Stomach smooth muscle (tissue), 2 donors: ENCODE measurements around the gene KLRF1.

Experiments
- H3K27ac ChIP-seq: one replicate; pipeline ENCODE4 v1.7.0; 2013; ENCODE audit warnings: mild to moderate bottlenecking, low read length, inconsistent platforms
- H3K27me3 ChIP-seq, 2 donors: one replicate each; pipeline ENCODE4 v1.7.0; 2013; ENCODE audit warnings: low read length in 2 of 2; ENCODE audit not compliant: insufficient read depth in 2 of 2, control insufficient read depth in 1 of 2
- H3K36me3 ChIP-seq, 2 donors: one replicate each; pipeline ENCODE4 v1.7.0; 2013; ENCODE audit warnings: low read length in 2 of 2; ENCODE audit not compliant: control insufficient read depth in 2 of 2, insufficient read depth in 2 of 2
- H3K4me1 ChIP-seq: one replicate; pipeline ENCODE4 v1.7.0; 2013; ENCODE audit warnings: low read length; ENCODE audit not compliant: control insufficient read depth, insufficient read depth
- H3K4me3 ChIP-seq, 2 donors: one replicate each; pipeline ENCODE4 v1.7.0; 2013; ENCODE audit warnings: low read length in 2 of 2
- H3K9ac ChIP-seq, 2 donors: one replicate each; pipeline ENCODE4 v1.7.0; 2013; ENCODE audit warnings: low read length in 2 of 2, mild to moderate bottlenecking in 1 of 2
- H3K9me3 ChIP-seq, 2 donors: one replicate each; pipeline ENCODE4 v1.7.0; 2013; ENCODE audit warnings: low read length in 2 of 2; ENCODE audit not compliant: control insufficient read depth in 2 of 2
- donor health status: healthy.
- donor health status: Pancreatic carcinoma.

KLRF1 gene

DNA sequence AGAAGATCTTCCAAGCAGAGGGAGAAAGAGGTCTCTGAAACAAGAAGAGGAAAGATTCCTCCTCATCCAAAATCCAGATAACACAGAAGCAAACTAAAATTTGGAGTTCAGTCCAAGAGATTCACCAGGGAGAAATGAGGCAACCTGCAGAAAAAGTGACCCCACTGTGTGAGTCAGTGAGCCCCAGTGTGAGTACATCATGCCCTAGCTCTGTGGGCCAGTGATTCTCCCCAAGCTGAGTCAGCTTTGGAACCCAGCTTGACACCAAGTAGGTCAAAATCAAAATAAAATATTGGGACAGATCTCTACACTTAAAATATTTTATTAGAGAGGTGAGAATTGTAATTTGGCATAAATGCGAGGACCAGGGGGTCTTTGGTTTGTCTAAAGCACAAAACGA, 24.6 kb downstream of the KLRF1 start:
- H3K27me3 ChIP-seq, result no peaks in the 10 kb centered on the region
- no peak overlapping the region for H3K4me3 ChIP-seq
- no peaks in the 10 kb centered on the region for H3K4me1 ChIP-seq
- H3K36me3 ChIP-seq, result no peaks in the 10 kb centered on the region
- H3K9ac ChIP-seq, result no peak overlapping the region
- H3K27ac ChIP-seq, result no peak overlapping the region
- no peaks in the 10 kb centered on the region for H3K9me3 ChIP-seq

GRCh38 chr12:9856151-9856550, 28.9 kb downstream of the KLRF1 start:
- Histone ChIP-seq H3K9me3 (no peaks in the 10 kb centered on the region), H3K9ac (no peak overlapping the region), H3K27ac (no peak overlapping the region), H3K4me3 (no peak overlapping the region), H3K36me3 (no peaks in the 10 kb centered on the region), H3K27me3 (no peaks in the 10 kb centered on the region), H3K4me1 (no peaks in the 10 kb centered on the region)

- Histone ChIP-seq H3K27ac (no peak overlapping the region), H3K27me3 (no peaks in the 10 kb centered on the region), H3K4me1 (no peaks in the 10 kb centered on the region), H3K9me3 (no peaks in the 10 kb centered on the region), H3K4me3 (no peak overlapping the region), H3K36me3 (no peaks in the 10 kb centered on the region), H3K9ac (no peak overlapping the region)
Observed at GRCh38 chr12:9856894-9857293, 29.6 kb downstream of the KLRF1 start.

- Histone ChIP-seq H3K27me3 (no peaks in the 10 kb centered on the region), H3K27ac (no peak overlapping the region), H3K9ac (no peak overlapping the region), H3K36me3 (no peaks in the 10 kb centered on the region), H3K9me3 (peaks cover 0 to 3% of the 10 kb centered on the region in 2 donors), H3K4me1 (no peaks in the 10 kb centered on the region), H3K4me3 (no peak overlapping the region)
Observed at GRCh38 chr12:9858135-9858534, 30.9 kb downstream of the KLRF1 start.

- Histone ChIP-seq H3K27me3 (no peaks in the 10 kb centered on the region), H3K36me3 (no peaks in the 10 kb centered on the region), H3K4me3 (peak overlapping the region in 1 of 2 donors; percentile 22), H3K27ac (no peak overlapping the region), H3K9ac (peak overlapping the region in 1 of 2 donors; percentile 15), H3K9me3 (peaks cover 0 to 10% of the 10 kb centered on the region in 2 donors), H3K4me1 (no peaks in the 10 kb centered on the region)
Observed at GRCh38 chr12:9864913-9865675, 37.8 kb downstream of the KLRF1 start.

GRCh38 chr12:9866860-9867269, 39.6 kb downstream of the KLRF1 start:
- Histone ChIP-seq H3K4me3 (peak overlapping the region; percentile 35 to 43), H3K36me3 (no peaks in the 10 kb centered on the region), H3K9me3 (peaks cover 0 to 10% of the 10 kb centered on the region in 2 donors), H3K4me1 (no peaks in the 10 kb centered on the region), H3K27me3 (no peaks in the 10 kb centered on the region), H3K9ac (peak overlapping the region in 1 of 2 donors; percentile 41), H3K27ac (no peak overlapping the region)

DNA sequence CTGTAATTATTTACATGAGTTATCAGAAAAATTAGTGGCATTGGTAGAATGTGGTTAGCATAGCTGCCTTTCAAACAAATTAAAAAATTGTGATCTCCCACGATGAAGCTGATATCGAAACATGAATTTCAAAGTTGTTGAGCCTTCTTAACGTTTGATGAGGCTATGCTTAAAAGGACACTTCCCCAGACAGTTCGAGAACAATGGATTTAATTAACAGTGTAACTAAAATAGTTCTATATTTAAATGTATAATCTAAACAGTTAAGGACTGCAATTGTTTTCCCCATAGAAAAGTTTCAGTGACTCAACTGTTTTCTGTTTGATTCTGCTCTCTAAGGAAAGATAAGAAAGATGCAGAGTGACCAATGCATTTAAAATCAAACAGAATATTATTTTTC, 40.2 kb downstream of the KLRF1 start:
- no peaks in the 10 kb centered on the region for H3K36me3 ChIP-seq
- H3K9me3 ChIP-seq, result peaks cover 0 to 10% of the 10 kb centered on the region in 2 donors
- peak overlapping the region in 1 of 2 donors; percentile 23 for H3K9ac ChIP-seq
- no peaks in the 10 kb centered on the region for H3K4me1 ChIP-seq
- H3K4me3 ChIP-seq, result peak overlapping the region in 1 of 2 donors; percentile 34
- H3K27ac ChIP-seq, result no peak overlapping the region
- H3K27me3 ChIP-seq, result no peaks in the 10 kb centered on the region

- Histone ChIP-seq H3K27ac (no peak overlapping the region), H3K9ac (peak overlapping the region in 1 of 2 donors; percentile 5)
Observed at GRCh38 chr12:9868311-9868801, 41.1 kb downstream of the KLRF1 start.

DNA sequence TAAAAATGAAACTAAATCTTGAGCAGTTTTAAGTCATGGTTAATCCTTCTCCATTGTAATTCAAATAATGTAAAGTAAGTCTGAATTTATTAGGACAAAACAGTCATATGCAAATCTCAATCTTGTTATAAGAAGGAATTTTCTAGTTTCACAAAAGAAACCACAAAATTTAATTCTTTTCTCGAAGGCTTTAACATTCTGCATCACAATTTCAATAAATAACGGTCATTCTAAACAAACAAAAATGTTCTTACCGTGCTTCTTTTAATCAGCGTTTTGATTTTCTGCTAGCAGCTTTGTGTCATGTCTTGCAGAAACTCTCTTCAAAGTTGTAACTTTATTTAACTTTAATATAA, 41.6 kb downstream of the KLRF1 start:
- no peaks in the 10 kb centered on the region for H3K27me3 ChIP-seq
- H3K4me3 ChIP-seq, result peak overlapping the region; percentile 61 to 73
- H3K4me1 ChIP-seq, result no peaks in the 10 kb centered on the region
- H3K9me3 ChIP-seq, result no peaks in the 10 kb centered on the region
- H3K27ac ChIP-seq, result no peak overlapping the region
- H3K9ac ChIP-seq, result peak overlapping the region in 1 of 2 donors; percentile 5
- no peaks in the 10 kb centered on the region for H3K36me3 ChIP-seq

More at GRCh38 chr12:9868311-9868801, 41.1 kb downstream of the KLRF1 start:
- Histone ChIP-seq H3K27me3 (no peaks in the 10 kb centered on the region), H3K4me1 (no peaks in the 10 kb centered on the region), H3K4me3 (peak overlapping the region; percentile 36 to 73), H3K36me3 (no peaks in the 10 kb centered on the region), H3K9me3 (peaks cover 0 to 5% of the 10 kb centered on the region in 2 donors)

DNA sequence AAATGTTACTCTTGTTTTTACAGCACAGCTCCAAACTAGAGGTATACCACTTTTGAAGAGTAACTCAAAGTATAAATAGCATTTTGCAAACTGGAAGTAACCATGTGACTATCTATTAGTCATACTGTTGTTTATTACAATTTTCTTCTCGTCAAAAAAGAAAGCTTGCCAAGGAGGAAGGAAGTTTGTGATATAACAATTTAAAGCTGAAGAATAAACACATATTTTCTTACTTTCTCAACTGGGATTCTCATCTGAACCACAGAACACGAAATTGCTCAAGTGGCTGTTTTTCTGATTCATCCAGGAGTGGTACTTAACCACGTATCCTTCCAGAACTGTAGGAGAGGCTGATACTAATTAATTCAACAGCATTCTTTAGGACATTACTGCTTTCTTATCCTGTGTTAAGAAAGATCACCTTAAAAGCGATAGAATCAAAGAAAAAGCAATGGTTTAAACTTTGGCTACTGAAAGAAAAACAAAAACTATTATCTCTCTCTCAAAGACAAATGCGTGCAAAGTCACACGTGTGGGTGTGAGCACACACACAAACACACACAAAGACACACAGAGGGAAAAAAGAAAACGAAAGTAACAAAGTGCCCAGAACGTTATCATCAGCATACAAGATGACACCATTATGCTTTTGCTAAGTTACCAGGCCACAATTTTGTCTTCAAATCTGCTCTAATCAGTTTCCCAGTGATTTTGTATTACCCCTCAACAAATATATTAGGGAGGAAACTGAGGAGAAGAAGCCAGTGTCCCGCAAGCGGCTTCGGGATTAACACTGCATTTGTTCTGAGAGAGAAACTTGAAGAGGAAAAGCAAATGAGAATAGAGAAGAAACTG, 42.3 kb downstream of the KLRF1 start, which contains the start of gene CLEC2B:
TSS of gene CLEC2B (minus strand) at position 48 of the 855 bp plus-strand sequence.
- Histone ChIP-seq H3K9ac (peak within 1 kb of the TSS; percentile 66), H3K27ac (peak within 1 kb of the TSS; percentile 63), H3K27me3 (no peaks in the 10 kb centered on the region), H3K36me3 (no peaks in the 10 kb centered on the region), H3K4me1 (no peaks in the 10 kb centered on the region), H3K4me3 (peak within 1 kb of the TSS; percentile 61 to 73), H3K9me3 (no peaks in the 10 kb centered on the region)
